Measurements from ENCODE around the gene BMERB1. TPM values are rescaled to one million over a fixed set of nuclear protein-coding genes. Genes with fewer than 3 reads are reported as not detected.
A peak's percentile ranks its signal among the peaks of the same experiment; 100 is the strongest.
"Not testable (repeated sequence)": the region's sequence is repeated elsewhere in the genome, so short reads cannot be mapped to it uniquely, and the experiment has no call there.

Gene BMERB1
- total and polyA plus RNA-seq, 7 experiments from 2014 or later: 0.51 to 8.2 (median 2.3) TPM

DNA sequence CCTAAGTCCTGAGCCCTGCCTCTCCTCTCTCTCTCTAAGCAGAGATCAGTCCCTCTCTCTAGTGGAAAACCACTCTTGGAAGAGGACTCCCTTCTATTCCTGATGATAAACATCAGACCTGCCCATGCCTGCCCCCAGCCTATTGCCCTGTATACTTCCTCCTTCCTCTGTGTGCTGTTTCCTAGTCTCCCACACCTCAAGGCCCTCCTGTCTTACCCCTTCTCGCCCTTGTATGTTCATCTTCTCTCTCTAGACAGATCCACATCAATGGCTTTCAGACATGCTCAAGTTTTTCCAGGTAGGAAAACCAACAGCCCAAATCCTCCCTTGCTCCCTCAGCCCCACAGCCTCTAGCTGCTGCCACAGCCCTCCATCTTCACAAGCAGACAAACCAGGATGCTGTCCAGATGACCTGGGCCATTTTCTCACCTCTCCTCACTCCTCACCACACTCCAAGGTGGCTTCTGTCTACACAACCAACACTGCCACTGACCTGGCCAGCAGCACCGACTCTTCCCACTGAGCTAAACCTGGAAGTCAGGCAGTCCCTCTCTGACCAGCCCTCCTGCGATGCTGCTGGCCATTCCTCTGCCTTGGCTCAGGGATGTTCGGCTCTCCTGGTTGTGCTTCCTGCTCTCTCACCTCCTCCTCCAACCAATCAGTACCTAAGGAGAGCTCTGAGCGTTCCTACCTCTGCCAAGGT lies 172.3 kb downstream of the BMERB1 start:
- intact Hi-C loops (cut with micrococcal nuclease): no loop called here
- no peak overlapping the region for H3K4me3 Mint-ChIP-seq
- ChIA-PET CTCF (no interaction called here), POLR2A (interaction anchor here (1.7 to 2.4 kb wide), 2 partner anchors 13 to 29 kb away, joined by 3 to 6 read pairs; no protein-coding TSS in a partner anchor)
- H3K9me3 Mint-ChIP-seq: no peaks in the 10 kb centered on the region
- peaks cover 31 to 95% (median 43%) of the 10 kb centered on the region in 3 experiments for H3K36me3 ChIP-seq (ENCODE audit: control insufficient read depth in 2 of 3, insufficient read depth in 3 of 3, low read length in 3 of 3)
- peak overlapping the region in 8 of 9 donors; percentile 39 to 79 (median 76) for H3K27ac Mint-ChIP-seq
- H3K4me1 Mint-ChIP-seq: peaks cover 0 to 15% (median 4%) of the 10 kb centered on the region in 7 donors
- H3K36me3 Mint-ChIP-seq: peaks cover 28 to 73% (median 56%) of the 10 kb centered on the region in 5 donors
- no peak overlapping the region for H3K4me3 ChIP-seq (ENCODE audit: low read length)
- no peaks in the 10 kb centered on the region for H3K27me3 ChIP-seq (ENCODE audit: control insufficient read depth in 2 of 2, insufficient read depth in 2 of 2, low read length in 2 of 2)
- no peak for DNase-seq
- no peak for ATAC-seq
- no peaks in the 10 kb centered on the region for H3K9me3 ChIP-seq (ENCODE audit: control insufficient read depth in 2 of 3, low read length in 3 of 3)
- H3K27ac ChIP-seq (ENCODE audit: low read depth, low read length): no peak overlapping the region
- H3K4me1 ChIP-seq (ENCODE audit: control insufficient read depth in 2 of 2, insufficient read depth in 2 of 2, low read length in 2 of 2): no peaks in the 10 kb centered on the region
- H3K27me3 Mint-ChIP-seq: no peaks in the 10 kb centered on the region

DNA sequence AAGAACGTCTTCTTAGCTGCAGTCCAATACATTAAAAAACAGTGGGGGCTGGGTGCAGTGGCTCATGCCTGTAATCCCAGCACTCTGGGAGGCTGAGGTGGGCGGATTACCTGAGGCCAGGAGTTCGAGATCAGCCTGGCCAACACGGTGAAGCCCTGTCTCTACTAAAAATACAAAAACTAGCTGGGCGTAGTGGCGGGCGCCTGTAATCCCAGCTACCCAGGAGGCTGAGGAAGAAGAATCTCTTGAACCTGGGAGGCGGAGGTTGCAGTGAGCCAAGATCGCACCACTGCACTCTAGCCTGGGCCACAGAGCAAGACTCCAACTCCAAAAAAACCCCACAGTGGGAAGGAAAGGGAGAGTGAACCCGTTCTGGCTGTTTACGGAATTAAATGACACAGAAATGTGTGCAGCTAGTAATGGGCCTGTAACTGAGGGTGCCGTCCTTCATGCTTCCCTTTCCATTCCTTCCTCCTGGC lies 172.9 kb downstream of the BMERB1 start:
- intact Hi-C loops (cut with micrococcal nuclease); H3K27ac ChIP-seq (ENCODE audit: low read depth, low read length); H3K27me3 ChIP-seq (ENCODE audit: control insufficient read depth in 2 of 2, insufficient read depth in 2 of 2, low read length in 2 of 2); H3K9me3 Mint-ChIP-seq; H3K4me3 ChIP-seq (ENCODE audit: low read length); ATAC-seq; H3K4me1 ChIP-seq (ENCODE audit: control insufficient read depth in 2 of 2, insufficient read depth in 2 of 2, low read length in 2 of 2); DNase-seq; H3K4me3 Mint-ChIP-seq; H3K27me3 Mint-ChIP-seq; H3K9me3 ChIP-seq (ENCODE audit: control insufficient read depth in 2 of 3, low read length in 3 of 3); CTCF ChIA-PET: not testable (repeated sequence)
- peaks cover 28 to 95% (median 38%) of the 10 kb centered on the region in 3 experiments for H3K36me3 ChIP-seq (ENCODE audit: control insufficient read depth in 2 of 3, insufficient read depth in 3 of 3, low read length in 3 of 3)
- Mint-ChIP-seq H3K36me3 (peaks cover 22 to 71% (median 54%) of the 10 kb centered on the region in 5 donors), H3K27ac (peak overlapping the region in 6 of 9 donors; percentile 54 to 79 (median 77)), H3K4me1 (peaks cover 0 to 15% (median 4%) of the 10 kb centered on the region in 7 donors)
- POLR2A ChIA-PET: interaction anchor here (1.6 to 2.4 kb wide), 3 partner anchors 13 to 28 kb away, joined by 3 to 6 read pairs (median 5); no protein-coding TSS in a partner anchor

DNA sequence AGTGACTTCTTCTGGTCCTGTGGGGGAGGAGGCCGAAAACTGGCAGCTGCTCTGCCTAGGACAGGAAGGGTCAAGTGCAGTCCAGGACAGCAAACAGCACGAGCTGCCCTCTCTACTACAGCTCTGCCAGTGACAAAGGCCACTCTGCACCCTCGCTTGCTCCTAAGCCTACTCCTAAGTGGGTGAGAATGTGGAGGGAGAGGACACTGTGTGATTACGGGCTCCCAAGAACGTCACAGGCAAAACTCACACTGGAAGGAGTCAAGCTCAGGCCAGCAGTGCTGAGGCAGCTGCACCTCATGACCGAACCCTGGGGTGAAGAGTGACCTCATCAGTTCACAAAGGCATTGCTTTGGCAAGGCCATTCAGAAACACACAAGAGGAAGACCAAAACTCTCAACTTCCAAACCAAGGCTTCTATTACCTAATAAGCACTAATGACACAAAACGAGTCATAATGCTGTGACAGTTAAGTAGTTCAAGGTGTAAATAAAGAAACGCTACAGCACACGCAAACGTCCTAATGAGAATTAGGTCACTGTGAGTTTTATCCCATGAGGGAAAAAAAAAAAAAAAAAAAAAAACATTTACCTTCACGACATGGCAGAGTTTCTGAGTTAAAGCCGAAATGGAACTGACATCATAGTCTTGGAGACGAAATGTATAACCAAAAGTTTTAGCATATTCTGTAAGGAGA lies 173.5 kb downstream of the BMERB1 start:
- H3K36me3 ChIP-seq (ENCODE audit: control insufficient read depth in 2 of 3, insufficient read depth in 3 of 3, low read length in 3 of 3): peaks cover 30 to 95% (median 36%) of the 10 kb centered on the region in 3 experiments
- POLR2A ChIA-PET: interaction anchor here (1.6 to 2.4 kb wide), 3 partner anchors 12 to 28 kb away, joined by 3 to 6 read pairs (median 5); no protein-coding TSS in a partner anchor
- no peaks in the 10 kb centered on the region for H3K27me3 ChIP-seq (ENCODE audit: control insufficient read depth in 2 of 2, insufficient read depth in 2 of 2, low read length in 2 of 2)
- no peaks in the 10 kb centered on the region for H3K9me3 Mint-ChIP-seq
- H3K4me1 Mint-ChIP-seq: peaks cover 0 to 15% (median 4%) of the 10 kb centered on the region in 7 donors
- ATAC-seq: peak; percentile 76
- H3K4me3 ChIP-seq (ENCODE audit: low read length): no peak overlapping the region
- H3K4me1 ChIP-seq (ENCODE audit: control insufficient read depth in 2 of 2, insufficient read depth in 2 of 2, low read length in 2 of 2): no peaks in the 10 kb centered on the region
- CTCF ChIA-PET: no interaction called here
- H3K4me3 Mint-ChIP-seq: no peak overlapping the region
- H3K27me3 Mint-ChIP-seq: no peaks in the 10 kb centered on the region
- H3K36me3 Mint-ChIP-seq: peaks cover 25 to 71% (median 55%) of the 10 kb centered on the region in 5 donors
- H3K27ac ChIP-seq (ENCODE audit: low read depth, low read length): no peak overlapping the region
- H3K9me3 ChIP-seq (ENCODE audit: control insufficient read depth in 2 of 3, low read length in 3 of 3): no peaks in the 10 kb centered on the region
- DNase-seq: no peak
- peak overlapping the region in 3 of 9 donors; percentile 42 to 71 (median 54) for H3K27ac Mint-ChIP-seq
- intact Hi-C loops (cut with micrococcal nuclease): no loop called here

DNA sequence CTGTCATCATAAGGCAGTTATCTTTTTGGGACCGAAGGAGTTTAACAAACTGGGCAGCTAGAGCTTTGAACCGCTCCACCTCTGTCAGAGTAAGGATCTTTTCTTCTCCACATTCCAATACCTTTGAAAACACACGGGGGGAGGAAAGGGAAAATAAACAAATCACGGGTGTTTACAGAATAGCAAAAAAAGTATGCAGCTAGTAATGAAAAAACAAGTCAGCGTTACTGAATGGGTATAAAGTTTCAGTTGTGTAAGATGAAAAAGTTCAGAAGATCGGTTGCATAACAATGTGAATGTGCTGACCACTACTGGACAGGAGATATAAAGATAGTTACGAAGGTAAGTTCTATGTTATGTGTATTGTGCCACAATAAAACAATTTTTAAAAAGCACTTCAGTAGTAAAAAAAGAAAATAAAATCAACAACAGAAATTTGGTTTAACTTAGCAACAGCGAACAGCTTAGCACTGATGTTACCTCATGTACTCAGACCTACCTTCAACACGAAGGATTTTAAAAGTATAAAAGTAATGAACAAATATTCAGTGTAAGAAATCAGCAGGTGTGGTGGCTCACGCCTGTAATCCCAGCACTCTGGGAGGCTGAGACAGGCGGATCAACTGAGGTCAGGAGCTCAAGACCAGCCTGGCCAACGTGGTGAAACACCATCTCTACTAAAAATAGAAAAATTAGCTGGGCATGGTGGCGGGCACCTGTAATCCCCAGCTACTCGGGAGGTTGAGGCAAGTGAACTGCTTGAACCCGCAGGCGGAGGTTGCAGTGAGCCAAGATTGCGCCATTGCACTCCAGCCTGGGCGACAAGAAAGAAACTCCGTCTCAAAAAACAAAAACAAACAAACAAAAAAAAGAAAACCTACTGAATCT lies 174.3 kb downstream of the BMERB1 start:
- no peaks in the 10 kb centered on the region for H3K9me3 Mint-ChIP-seq
- peaks cover 25 to 71% (median 49%) of the 10 kb centered on the region in 5 donors for H3K36me3 Mint-ChIP-seq
- H3K4me1 Mint-ChIP-seq: peaks cover 0 to 15% (median 4%) of the 10 kb centered on the region in 7 donors
- H3K27me3 Mint-ChIP-seq: no peaks in the 10 kb centered on the region
- Histone ChIP-seq H3K36me3 (ENCODE audit: control insufficient read depth in 2 of 3, insufficient read depth in 3 of 3, low read length in 3 of 3) (peaks cover 31 to 93% (median 36%) of the 10 kb centered on the region in 3 experiments), H3K27ac (ENCODE audit: low read depth, low read length) (no peak overlapping the region), H3K4me3 (ENCODE audit: low read length) (no peak overlapping the region), H3K4me1 (ENCODE audit: control insufficient read depth in 2 of 2, insufficient read depth in 2 of 2, low read length in 2 of 2) (no peaks in the 10 kb centered on the region), H3K9me3 (ENCODE audit: control insufficient read depth in 2 of 3, low read length in 3 of 3) (no peaks in the 10 kb centered on the region), H3K27me3 (ENCODE audit: control insufficient read depth in 2 of 2, insufficient read depth in 2 of 2, low read length in 2 of 2) (no peaks in the 10 kb centered on the region)
- H3K4me3 Mint-ChIP-seq: no peak overlapping the region
- intact Hi-C loops (cut with micrococcal nuclease): no loop called here
- ChIA-PET CTCF (no interaction called here), POLR2A (interaction anchor here (1.6 to 2.4 kb wide), 3 partner anchors 11 to 27 kb away, joined by 3 to 6 read pairs (median 5); no protein-coding TSS in a partner anchor)
- H3K27ac Mint-ChIP-seq: peak overlapping the region in 3 of 9 donors; percentile 4 to 71 (median 42)
- ATAC-seq (no peak), DNase-seq (no peak)

DNA sequence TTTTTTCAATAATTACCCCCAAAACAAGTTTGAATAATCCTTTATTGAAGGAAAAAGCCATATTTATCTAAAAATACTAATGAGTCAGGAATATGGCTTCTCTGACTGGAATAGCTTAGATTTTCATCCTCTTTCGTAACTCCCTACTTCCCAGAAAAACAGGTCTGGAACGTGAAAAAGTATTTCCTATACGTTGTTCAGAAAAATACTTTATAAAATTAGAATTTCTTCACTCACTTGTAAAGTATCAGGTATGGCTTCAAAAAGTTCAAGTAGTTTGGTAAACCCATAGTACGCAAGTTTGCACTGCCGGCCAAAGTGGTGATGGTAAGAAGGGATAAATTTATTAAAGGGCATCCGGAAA lies 174.9 kb downstream of the BMERB1 start:
- H3K27me3 ChIP-seq (ENCODE audit: control insufficient read depth in 2 of 2, insufficient read depth in 2 of 2, low read length in 2 of 2): no peaks in the 10 kb centered on the region
- Mint-ChIP-seq H3K4me3 (no peak overlapping the region), H3K9me3 (no peaks in the 10 kb centered on the region), H3K4me1 (peaks cover 0 to 15% (median 4%) of the 10 kb centered on the region in 7 donors), H3K27ac (peak overlapping the region in 1 of 9 donors; percentile 51), H3K27me3 (no peaks in the 10 kb centered on the region), H3K36me3 (peaks cover 19 to 70% (median 44%) of the 10 kb centered on the region in 5 donors)
- H3K4me1 ChIP-seq (ENCODE audit: control insufficient read depth in 2 of 2, insufficient read depth in 2 of 2, low read length in 2 of 2): no peaks in the 10 kb centered on the region
- H3K4me3 ChIP-seq (ENCODE audit: low read length): no peak overlapping the region
- no peak overlapping the region for H3K27ac ChIP-seq (ENCODE audit: low read depth, low read length)
- H3K9me3 ChIP-seq (ENCODE audit: control insufficient read depth in 2 of 3, low read length in 3 of 3): no peaks in the 10 kb centered on the region
- CTCF ChIA-PET: no interaction called here
- POLR2A ChIA-PET: no interaction called here
- ATAC-seq (no peak), DNase-seq (no peak)
- H3K36me3 ChIP-seq (ENCODE audit: control insufficient read depth in 2 of 3, insufficient read depth in 3 of 3, low read length in 3 of 3): peaks cover 27 to 92% (median 32%) of the 10 kb centered on the region in 3 experiments
- intact Hi-C loops (cut with micrococcal nuclease): no loop called here

DNA sequence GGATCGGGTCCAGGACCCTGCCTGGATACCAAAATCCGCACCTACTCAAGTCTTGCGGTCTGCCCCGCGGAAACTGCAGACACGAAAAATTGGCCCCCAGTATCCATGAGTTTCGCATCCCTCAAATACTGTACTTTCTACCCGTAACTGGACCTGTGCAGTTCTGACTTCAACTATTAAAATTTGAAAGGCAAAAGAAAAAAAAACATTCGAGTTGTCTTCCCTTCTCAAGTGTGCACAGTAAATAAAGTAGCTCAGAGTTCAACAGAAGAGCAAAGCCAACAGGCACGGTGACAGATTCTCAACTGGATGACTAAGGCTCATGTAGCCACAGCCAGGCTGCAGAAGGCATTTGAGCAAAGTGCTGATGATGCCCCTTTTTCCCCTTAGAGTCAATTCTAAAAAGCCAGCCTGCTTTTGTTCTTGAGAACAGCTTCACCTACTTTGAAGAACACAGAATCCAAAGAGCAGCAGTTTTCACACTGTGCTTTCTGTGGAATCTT lies 176.0 kb downstream of the BMERB1 start:
- DNase-seq (no peak), ATAC-seq (no peak)
- H3K9me3 ChIP-seq (ENCODE audit: control insufficient read depth in 2 of 3, low read length in 3 of 3): no peaks in the 10 kb centered on the region
- H3K27ac Mint-ChIP-seq: peak overlapping the region in 3 of 9 donors; percentile 18 to 51 (median 43)
- H3K27ac ChIP-seq (ENCODE audit: low read depth, low read length): no peak overlapping the region
- intact Hi-C loops (cut with micrococcal nuclease): no loop called here
- H3K4me3 ChIP-seq (ENCODE audit: low read length): no peak overlapping the region
- H3K27me3 ChIP-seq (ENCODE audit: control insufficient read depth in 2 of 2, insufficient read depth in 2 of 2, low read length in 2 of 2): no peaks in the 10 kb centered on the region
- ChIA-PET CTCF (no interaction called here), POLR2A (interaction anchor here (0.6 kb wide), 1 partner anchor 15 kb away, joined by 4 read pairs; no protein-coding TSS in a partner anchor)
- H3K36me3 ChIP-seq (ENCODE audit: control insufficient read depth in 2 of 3, insufficient read depth in 3 of 3, low read length in 3 of 3): peaks cover 27 to 88% (median 28%) of the 10 kb centered on the region in 3 experiments
- H3K9me3 Mint-ChIP-seq: no peaks in the 10 kb centered on the region
- no peaks in the 10 kb centered on the region for H3K27me3 Mint-ChIP-seq
- no peak overlapping the region for H3K4me3 Mint-ChIP-seq
- H3K36me3 Mint-ChIP-seq: peaks cover 19 to 65% (median 44%) of the 10 kb centered on the region in 5 donors
- peaks cover 0 to 15% (median 4%) of the 10 kb centered on the region in 7 donors for H3K4me1 Mint-ChIP-seq
- H3K4me1 ChIP-seq (ENCODE audit: control insufficient read depth in 2 of 2, insufficient read depth in 2 of 2, low read length in 2 of 2): no peaks in the 10 kb centered on the region

Data from naive thymus-derived CD4-positive, alpha-beta T cell (primary cell).